GM11168 (cell line): ENCODE results near the gene RGS16.

Experiments
- in situ Hi-C: fragments of 300-500 bp; cut with MboI; formaldehyde crosslinking; loops from one replicate; pipeline ENCODE4 v1.12.0; 2022; ENCODE audit warnings: low sequenced_read_pairs; ENCODE audit not compliant: unreplicated experiment

RGS16 gene

DNA sequence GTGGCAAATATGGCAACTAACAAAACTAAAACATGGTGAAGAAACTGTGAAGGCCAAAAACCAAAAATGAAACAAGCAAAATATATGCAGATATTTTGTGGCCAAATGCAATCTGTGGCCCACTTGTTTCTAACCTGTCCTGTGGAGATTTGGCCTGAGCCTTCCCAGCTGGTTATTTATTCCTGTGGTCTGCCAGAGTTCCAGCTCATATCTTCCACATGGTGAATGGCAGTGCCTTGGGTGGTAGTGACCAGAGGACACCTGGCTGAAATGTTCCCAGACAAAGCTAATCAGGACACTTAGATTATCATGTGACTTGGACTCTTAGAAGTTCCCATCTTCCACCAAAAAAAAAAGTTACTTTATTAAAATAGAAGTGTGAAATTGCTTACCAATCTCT is 54.8 kb downstream of the RGS16 start:
- in situ Hi-C loops = no loop called here
